ENCODE data around the gene SUSD3.

DNA sequence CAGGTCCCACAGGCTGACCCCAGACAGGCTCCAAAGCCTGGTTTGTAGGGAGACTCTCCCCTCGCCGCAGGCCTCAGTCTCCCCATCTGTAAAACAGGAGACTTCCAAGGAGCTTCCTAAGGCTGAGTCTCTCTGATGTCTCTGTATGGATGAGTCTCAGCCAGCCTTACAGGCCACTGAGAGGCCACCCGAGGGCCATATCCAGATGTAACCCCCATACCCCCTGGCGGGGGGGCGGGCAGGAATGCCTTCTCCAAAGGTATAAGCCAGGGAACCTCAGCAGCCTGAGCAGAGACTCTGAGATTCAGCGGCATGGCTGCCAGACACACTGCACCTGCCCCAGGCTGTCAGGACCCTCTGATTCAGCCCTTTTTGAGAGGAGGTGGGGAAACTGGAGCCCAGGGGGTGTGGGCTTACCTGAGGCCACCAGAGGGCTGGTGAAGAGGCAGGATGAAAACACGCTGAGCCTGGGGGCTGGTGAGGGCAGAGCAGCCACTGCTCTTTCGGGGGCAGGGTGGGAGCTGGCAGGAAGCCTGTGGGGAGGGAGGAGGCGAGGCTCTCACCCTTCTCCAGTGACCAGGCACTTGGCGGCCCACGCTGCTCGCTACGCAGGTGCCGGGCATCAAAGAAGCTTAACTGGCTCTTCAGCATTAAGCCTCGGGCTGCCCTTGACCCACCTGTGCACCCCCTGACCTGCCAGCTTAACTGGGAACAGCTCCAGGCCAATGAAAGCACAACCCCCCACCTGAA is 5.5 kb upstream of the SUSD3 start:
- no peak for TF ChIP-seq POLR2A (IDR thresholded peaks at IDR 0.05)
- TF ChIP-seq, protein P1, sequence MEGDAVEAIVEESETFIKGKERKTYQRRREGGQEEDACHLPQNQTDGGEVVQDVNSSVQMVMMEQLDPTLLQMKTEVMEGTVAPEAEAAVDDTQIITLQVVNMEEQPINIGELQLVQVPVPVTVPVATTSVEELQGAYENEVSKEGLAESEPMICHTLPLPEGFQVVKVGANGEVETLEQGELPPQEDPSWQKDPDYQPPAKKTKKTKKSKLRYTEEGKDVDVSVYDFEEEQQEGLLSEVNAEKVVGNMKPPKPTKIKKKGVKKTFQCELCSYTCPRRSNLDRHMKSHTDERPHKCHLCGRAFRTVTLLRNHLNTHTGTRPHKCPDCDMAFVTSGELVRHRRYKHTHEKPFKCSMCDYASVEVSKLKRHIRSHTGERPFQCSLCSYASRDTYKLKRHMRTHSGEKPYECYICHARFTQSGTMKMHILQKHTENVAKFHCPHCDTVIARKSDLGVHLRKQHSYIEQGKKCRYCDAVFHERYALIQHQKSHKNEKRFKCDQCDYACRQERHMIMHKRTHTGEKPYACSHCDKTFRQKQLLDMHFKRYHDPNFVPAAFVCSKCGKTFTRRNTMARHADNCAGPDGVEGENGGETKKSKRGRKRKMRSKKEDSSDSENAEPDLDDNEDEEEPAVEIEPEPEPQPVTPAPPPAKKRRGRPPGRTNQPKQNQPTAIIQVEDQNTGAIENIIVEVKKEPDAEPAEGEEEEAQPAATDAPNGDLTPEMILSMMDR (IDR thresholded peaks at IDR 0.05) = no peak
